ENCODE measurements around the gene CDC42SE2. TPM values are rescaled to one million over a fixed set of nuclear protein-coding genes. Genes with fewer than 3 reads are reported as not detected.

Gene CDC42SE2
- polyA plus RNA-seq, 1 donor from 2014 or later, result 48.2 TPM

DNA sequence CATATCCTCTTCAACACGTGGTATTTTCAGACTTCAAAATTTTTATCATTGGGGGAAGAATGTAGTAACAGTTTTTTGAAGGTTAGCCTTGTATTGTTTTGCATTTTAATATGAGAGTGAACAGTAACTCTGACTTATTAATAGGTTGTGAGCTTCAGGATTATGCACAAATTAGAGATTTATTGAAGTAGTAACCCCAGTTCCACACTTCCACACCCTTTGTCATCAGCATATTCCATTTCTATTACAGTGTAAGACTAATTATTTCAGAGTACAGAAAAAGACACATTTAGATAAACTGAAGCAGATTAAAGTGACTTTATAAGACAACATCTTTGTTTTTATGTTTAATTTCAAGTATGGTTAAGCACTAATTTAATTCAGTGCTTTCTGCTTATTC is 105.7 kb downstream of the CDC42SE2 start:
- H2AFZ ChIP-seq (ENCODE audit: low read depth, low read length), result no peak overlapping the region
- TF ChIP-seq, protein P1, sequence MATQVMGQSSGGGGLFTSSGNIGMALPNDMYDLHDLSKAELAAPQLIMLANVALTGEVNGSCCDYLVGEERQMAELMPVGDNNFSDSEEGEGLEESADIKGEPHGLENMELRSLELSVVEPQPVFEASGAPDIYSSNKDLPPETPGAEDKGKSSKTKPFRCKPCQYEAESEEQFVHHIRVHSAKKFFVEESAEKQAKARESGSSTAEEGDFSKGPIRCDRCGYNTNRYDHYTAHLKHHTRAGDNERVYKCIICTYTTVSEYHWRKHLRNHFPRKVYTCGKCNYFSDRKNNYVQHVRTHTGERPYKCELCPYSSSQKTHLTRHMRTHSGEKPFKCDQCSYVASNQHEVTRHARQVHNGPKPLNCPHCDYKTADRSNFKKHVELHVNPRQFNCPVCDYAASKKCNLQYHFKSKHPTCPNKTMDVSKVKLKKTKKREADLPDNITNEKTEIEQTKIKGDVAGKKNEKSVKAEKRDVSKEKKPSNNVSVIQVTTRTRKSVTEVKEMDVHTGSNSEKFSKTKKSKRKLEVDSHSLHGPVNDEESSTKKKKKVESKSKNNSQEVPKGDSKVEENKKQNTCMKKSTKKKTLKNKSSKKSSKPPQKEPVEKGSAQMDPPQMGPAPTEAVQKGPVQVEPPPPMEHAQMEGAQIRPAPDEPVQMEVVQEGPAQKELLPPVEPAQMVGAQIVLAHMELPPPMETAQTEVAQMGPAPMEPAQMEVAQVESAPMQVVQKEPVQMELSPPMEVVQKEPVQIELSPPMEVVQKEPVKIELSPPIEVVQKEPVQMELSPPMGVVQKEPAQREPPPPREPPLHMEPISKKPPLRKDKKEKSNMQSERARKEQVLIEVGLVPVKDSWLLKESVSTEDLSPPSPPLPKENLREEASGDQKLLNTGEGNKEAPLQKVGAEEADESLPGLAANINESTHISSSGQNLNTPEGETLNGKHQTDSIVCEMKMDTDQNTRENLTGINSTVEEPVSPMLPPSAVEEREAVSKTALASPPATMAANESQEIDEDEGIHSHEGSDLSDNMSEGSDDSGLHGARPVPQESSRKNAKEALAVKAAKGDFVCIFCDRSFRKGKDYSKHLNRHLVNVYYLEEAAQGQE (IDR thresholded peaks at IDR 0.05; ENCODE audit: borderline replicate concordance), result no peak
- TF ChIP-seq TAF1 (IDR thresholded peaks at IDR 0.05; ENCODE audit: low read depth), result no peak
- no peak for TF ChIP-seq CTCF (IDR thresholded peaks at IDR 0.05; ENCODE audit: poor library complexity, severe bottlenecking)
- no peak for TF ChIP-seq EP300 (conservative IDR thresholded peaks at IDR 0.05; ENCODE audit: poor library complexity, severe bottlenecking)
- no peak for TF ChIP-seq POLR2AphosphoS5 (IDR thresholded peaks at IDR 0.05)
- no peak overlapping the region for H3K27ac ChIP-seq (ENCODE audit: low read length)
- no peaks in the 10 kb centered on the region for H3F3A ChIP-seq (ENCODE audit: insufficient read depth, low read length, poor library complexity, severe bottlenecking)
- no peak overlapping the region for H3K9ac ChIP-seq (ENCODE audit: low read length)
- H3K9me2 ChIP-seq (ENCODE audit: insufficient read depth, low read length), result no peaks in the 10 kb centered on the region
- H3K79me2 ChIP-seq (replicated peaks; ENCODE audit: insufficient read depth, low read length), result no peaks in the 10 kb centered on the region
- H3K9me3 ChIP-seq (ENCODE audit: low read length), result no peaks in the 10 kb centered on the region
- H3K27me3 ChIP-seq (ENCODE audit: insufficient read depth, low read depth, low read length), result no peaks in the 10 kb centered on the region
- no peak overlapping the region for H3K4me2 ChIP-seq (ENCODE audit: low read length)
- no peak overlapping the region for H3K4me3 ChIP-seq (ENCODE audit: low read length)
- no peaks in the 10 kb centered on the region for H4K20me1 ChIP-seq (ENCODE audit: insufficient read depth)
- no peaks in the 10 kb centered on the region for H3K36me3 ChIP-seq (ENCODE audit: insufficient read depth, low read length)

GRCh38 chr5:131371835-131372234 is 108.0 kb downstream of the CDC42SE2 start:
- no peaks in the 10 kb centered on the region for H4K20me1 ChIP-seq (ENCODE audit: insufficient read depth)
- TF ChIP-seq MXI1 (conservative IDR thresholded peaks at IDR 0.05; ENCODE audit: poor library complexity, severe bottlenecking) (no peak), SMC3 (conservative IDR thresholded peaks at IDR 0.05; ENCODE audit: poor library complexity) (no peak), CTCF (IDR thresholded peaks at IDR 0.05; ENCODE audit: poor library complexity, severe bottlenecking) (no peak), RAD21 (conservative IDR thresholded peaks at IDR 0.05) (no peak), EP300 (conservative IDR thresholded peaks at IDR 0.05; ENCODE audit: poor library complexity, severe bottlenecking) (no peak), TAF1 (IDR thresholded peaks at IDR 0.05; ENCODE audit: low read depth) (no peak), EZH2 (IDR thresholded peaks at IDR 0.05; ENCODE audit: borderline replicate concordance, insufficient read depth, low read length, poor library complexity, severe bottlenecking) (no peak), POLR2AphosphoS5 (IDR thresholded peaks at IDR 0.05) (no peak)
- TF ChIP-seq, protein P1 (IDR thresholded peaks at IDR 0.05; ENCODE audit: borderline replicate concordance), result no peak
- H3K79me2 ChIP-seq (replicated peaks; ENCODE audit: insufficient read depth, low read length), result no peaks in the 10 kb centered on the region
- H3K9me3 ChIP-seq (ENCODE audit: low read length), result no peaks in the 10 kb centered on the region
- H3K27me3 ChIP-seq (ENCODE audit: insufficient read depth, low read depth, low read length), result no peaks in the 10 kb centered on the region
- no peak overlapping the region for H2AFZ ChIP-seq (ENCODE audit: low read depth, low read length)
- H3K36me3 ChIP-seq (ENCODE audit: insufficient read depth, low read length), result no peaks in the 10 kb centered on the region
- H3K9me2 ChIP-seq (ENCODE audit: insufficient read depth, low read length), result no peaks in the 10 kb centered on the region
- no peak overlapping the region for H3K9ac ChIP-seq (ENCODE audit: low read length)
- H3K4me2 ChIP-seq (ENCODE audit: low read length), result no peak overlapping the region
- no peak overlapping the region for H3K27ac ChIP-seq (ENCODE audit: low read length)
- H3F3A ChIP-seq (ENCODE audit: insufficient read depth, low read length, poor library complexity, severe bottlenecking), result no peaks in the 10 kb centered on the region
- no peak overlapping the region for H3K4me3 ChIP-seq (ENCODE audit: low read length)

All from neural cell (in vitro differentiated cells).